GM23338 (cell line): Measurements from ENCODE around the gene DAND5. TPM values are rescaled to one million over a fixed set of nuclear protein-coding genes. Genes with fewer than 3 reads are reported as not detected.

Experiments used
- ATAC-seq: fragments of 200-7000 bp; cut with Tn5 transposase; 3 replicates; pipeline ENCODE4 v1.9.1; 2020
- DNase-seq: peaks from one replicate; pipeline ENCODE4 v3.0.0-alpha.2; 2015; ENCODE audit warnings: low spot score
- H2AFZ ChIP-seq: fragments of 200-600 bp; sonication (generic); 2 replicates; pipeline ENCODE4 v1.8.0; 2016; ENCODE audit warnings: antibody characterized with exemption, mild to moderate bottlenecking, moderate library complexity
- H3F3A ChIP-seq: fragments of 200-600 bp; sonication (generic); replicated peaks from 2 replicates; pipeline ENCODE4 v1.8.0; 2017; ENCODE audit warnings: antibody characterized with exemption, mixed run types, low read depth
- H3K27ac ChIP-seq: fragments of 200-600 bp; sonication (generic); 2 replicates; pipeline ENCODE4 v1.6.1; 2016; ENCODE audit warnings: low read depth
- H3K27me3 ChIP-seq: fragments of 200-600 bp; sonication (generic); 2 replicates; pipeline ENCODE4 v1.8.0; 2016; ENCODE audit warnings: mild to moderate bottlenecking, mixed run types, moderate library complexity; ENCODE audit not compliant: insufficient read depth
- H3K36me3 ChIP-seq: fragments of 200-600 bp; sonication (generic); 2 replicates; pipeline ENCODE4 v1.8.0; 2016; ENCODE audit warnings: mild to moderate bottlenecking; ENCODE audit not compliant: insufficient read depth
- H3K4me1 ChIP-seq: fragments of 200-600 bp; sonication (generic); 2 replicates; pipeline ENCODE4 v1.8.0; 2016; ENCODE audit warnings: mild to moderate bottlenecking, moderate library complexity; ENCODE audit not compliant: insufficient read depth
- H3K4me2 ChIP-seq: fragments of 200-600 bp; sonication (generic); 2 replicates; pipeline ENCODE4 v1.7.1; 2017; ENCODE audit warnings: mixed run types
- H3K4me3 ChIP-seq: fragments of 200-600 bp; sonication (generic); 2 replicates; pipeline ENCODE4 v1.6.1; 2016; ENCODE audit warnings: mixed run types
- H3K79me2 ChIP-seq: fragments of 200-600 bp; sonication (generic); replicated peaks from 2 replicates; pipeline ENCODE4 v1.8.0; 2017; ENCODE audit warnings: mild to moderate bottlenecking; ENCODE audit not compliant: insufficient read depth
- H3K9me2 ChIP-seq: fragments of 200-600 bp; sonication (generic); 2 replicates; pipeline ENCODE4 v1.8.0; 2017; ENCODE audit not compliant: insufficient read depth
- H4K20me1 ChIP-seq: fragments of 200-600 bp; sonication (generic); replicated peaks from 2 replicates; pipeline ENCODE4 v1.8.0; 2017; ENCODE audit warnings: mild to moderate bottlenecking; ENCODE audit not compliant: insufficient read depth
- H3K27ac Mint-ChIP-seq: 2 replicates; pipeline ENCODE4 v1.8.0; 2020; ENCODE audit warnings: inconsistent platforms, mild to moderate bottlenecking, moderate library complexity, mixed read lengths
- H3K27me3 Mint-ChIP-seq: 3 replicates; pipeline ENCODE4 v1.8.0; 2022; ENCODE audit warnings: low read depth, mild to moderate bottlenecking, moderate library complexity, mixed read lengths, inconsistent platforms; ENCODE audit not compliant: insufficient read depth, poor library complexity
- H3K36me3 Mint-ChIP-seq: 3 replicates; pipeline ENCODE4 v1.8.0; 2021; ENCODE audit warnings: low read depth, mild to moderate bottlenecking, inconsistent platforms, moderate library complexity, mixed read lengths
- H3K4me1 Mint-ChIP-seq: 3 replicates; pipeline ENCODE4 v1.8.0; 2020; ENCODE audit warnings: mild to moderate bottlenecking, inconsistent platforms, mixed read lengths
- H3K4me3 Mint-ChIP-seq: 3 replicates; pipeline ENCODE4 v1.8.0; 2021; ENCODE audit warnings: moderate library complexity, mild to moderate bottlenecking, inconsistent platforms, mixed read lengths
- H3K9me3 Mint-ChIP-seq: 3 replicates; pipeline ENCODE4 v1.8.0; 2020; ENCODE audit warnings: moderate library complexity, mild to moderate bottlenecking, inconsistent platforms, mixed read lengths
- JUNB ChIP-seq: IDR thresholded peaks from one replicate; pipeline ENCODE4 v1.6.1; 2016; ENCODE audit warnings: antibody characterized with exemption; ENCODE audit not compliant: unreplicated experiment
- POLR2AphosphoS5 ChIP-seq: IDR thresholded peaks from 2 replicates; pipeline ENCODE4 v1.6.1; 2016; ENCODE audit warnings: antibody characterized with exemption, low read depth
- STAT1 ChIP-seq: IDR thresholded peaks from one replicate; pipeline ENCODE4 v1.6.1; 2016; ENCODE audit warnings: antibody characterized with exemption; ENCODE audit not compliant: unreplicated experiment
- ZNF462 ChIP-seq: fragments of 250-450 bp; sonication (Bioruptor Pico); IDR thresholded peaks from 2 replicates; pipeline ENCODE4 v1.5.0; 2020; ENCODE audit warnings: mild to moderate bottlenecking, moderate library complexity
- polyA plus RNA-seq: library from polyadenylated mRNA; unstranded; fragments of >200 nt; fragmentation: Nextera tagmentation; extraction: Ambion mirVana; gene quantifications from 2 replicates; pipeline ENCODE4 v1.2.1, GENCODE V29; 2016
- total RNA-seq: library from RNA; depleted of rRNA; stranded (reverse); fragments of >200 nt; shearing (Covaris generic); gene quantifications from 2 replicates; pipeline ENCODE4 v1.2.3, GENCODE V29; 2014
- TF ChIP-seq, protein P1 (sequence below): IDR thresholded peaks from one replicate; pipeline ENCODE4 v1.6.1; 2018; ENCODE audit warnings: antibody characterized with exemption; ENCODE audit not compliant: unreplicated experiment

The DAND5 gene
- total and polyA plus RNA-seq, 2 experiments from 2014 or later = 0.18 to 0.28 TPM

- H2AFZ ChIP-seq = no peak overlapping the region
- no peaks in the 10 kb centered on the region for H3K36me3 Mint-ChIP-seq
- H3K4me1 ChIP-seq = no peaks in the 10 kb centered on the region
- H3K27me3 Mint-ChIP-seq = peaks cover 6% of the 10 kb centered on the region
- no peaks in the 10 kb centered on the region for H3K9me2 ChIP-seq
- H3K36me3 ChIP-seq = no peaks in the 10 kb centered on the region
- H3K4me1 Mint-ChIP-seq = no peaks in the 10 kb centered on the region
- no peak overlapping the region for H3K4me3 ChIP-seq
- H3F3A ChIP-seq = no peaks in the 10 kb centered on the region
- no peak overlapping the region for H3K4me2 ChIP-seq
- TF ChIP-seq POLR2AphosphoS5 = no peak
- TF ChIP-seq STAT1 = no peak
- TF ChIP-seq ZNF462 (CRISPR knock-in tag) = no peak
- TF ChIP-seq, protein P1, sequence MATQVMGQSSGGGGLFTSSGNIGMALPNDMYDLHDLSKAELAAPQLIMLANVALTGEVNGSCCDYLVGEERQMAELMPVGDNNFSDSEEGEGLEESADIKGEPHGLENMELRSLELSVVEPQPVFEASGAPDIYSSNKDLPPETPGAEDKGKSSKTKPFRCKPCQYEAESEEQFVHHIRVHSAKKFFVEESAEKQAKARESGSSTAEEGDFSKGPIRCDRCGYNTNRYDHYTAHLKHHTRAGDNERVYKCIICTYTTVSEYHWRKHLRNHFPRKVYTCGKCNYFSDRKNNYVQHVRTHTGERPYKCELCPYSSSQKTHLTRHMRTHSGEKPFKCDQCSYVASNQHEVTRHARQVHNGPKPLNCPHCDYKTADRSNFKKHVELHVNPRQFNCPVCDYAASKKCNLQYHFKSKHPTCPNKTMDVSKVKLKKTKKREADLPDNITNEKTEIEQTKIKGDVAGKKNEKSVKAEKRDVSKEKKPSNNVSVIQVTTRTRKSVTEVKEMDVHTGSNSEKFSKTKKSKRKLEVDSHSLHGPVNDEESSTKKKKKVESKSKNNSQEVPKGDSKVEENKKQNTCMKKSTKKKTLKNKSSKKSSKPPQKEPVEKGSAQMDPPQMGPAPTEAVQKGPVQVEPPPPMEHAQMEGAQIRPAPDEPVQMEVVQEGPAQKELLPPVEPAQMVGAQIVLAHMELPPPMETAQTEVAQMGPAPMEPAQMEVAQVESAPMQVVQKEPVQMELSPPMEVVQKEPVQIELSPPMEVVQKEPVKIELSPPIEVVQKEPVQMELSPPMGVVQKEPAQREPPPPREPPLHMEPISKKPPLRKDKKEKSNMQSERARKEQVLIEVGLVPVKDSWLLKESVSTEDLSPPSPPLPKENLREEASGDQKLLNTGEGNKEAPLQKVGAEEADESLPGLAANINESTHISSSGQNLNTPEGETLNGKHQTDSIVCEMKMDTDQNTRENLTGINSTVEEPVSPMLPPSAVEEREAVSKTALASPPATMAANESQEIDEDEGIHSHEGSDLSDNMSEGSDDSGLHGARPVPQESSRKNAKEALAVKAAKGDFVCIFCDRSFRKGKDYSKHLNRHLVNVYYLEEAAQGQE = no peak
- no peak for TF ChIP-seq JUNB
- H4K20me1 ChIP-seq = no peaks in the 10 kb centered on the region
- no peak overlapping the region for H3K4me3 Mint-ChIP-seq
- ATAC-seq = no peak
- H3K27me3 ChIP-seq = no peaks in the 10 kb centered on the region
- no peak overlapping the region for H3K27ac ChIP-seq
- H3K9me3 Mint-ChIP-seq = no peaks in the 10 kb centered on the region
- no peaks in the 10 kb centered on the region for H3K79me2 ChIP-seq
- no peak for DNase-seq
- no peak overlapping the region for H3K27ac Mint-ChIP-seq
These were observed 3.9 kb downstream of the DAND5 start for GRCh38 chr19:12973236-12973635.
